Caki2 (cell line): ENCODE measurements around the gene SPARCL1. TPM values are rescaled to one million over a fixed set of nuclear protein-coding genes. Genes with fewer than 3 reads are reported as not detected.
"Not testable (repeated sequence)": the region's sequence is repeated elsewhere in the genome, so short reads cannot be mapped to it uniquely, and the experiment has no call there.

ENCODE experiments used
- DNase-seq: peaks from one replicate; pipeline ENCODE4 v3.0.0-alpha.2; 2015; ENCODE audit warnings: low read depth
- in situ Hi-C: cut with HindIII; loops from 2 replicates; pipeline ENCODE4 v1.10.0; 2016; ENCODE audit warnings: low sequenced_read_pairs, low pct_unique_long_range_greater_than_20kb, mixed read lengths
- total RNA-seq: library from RNA; depleted of rRNA; stranded (reverse); fragments of >200 nt; shearing (Covaris generic); gene quantifications from 2 replicates; pipeline ENCODE4 v1.2.3, GENCODE V29; 2014; ENCODE audit warnings: low replicate concordance; rRNA removed

SPARCL1 gene
- total RNA-seq, result 0.20 and 0.51 TPM in 2 replicates

DNA sequence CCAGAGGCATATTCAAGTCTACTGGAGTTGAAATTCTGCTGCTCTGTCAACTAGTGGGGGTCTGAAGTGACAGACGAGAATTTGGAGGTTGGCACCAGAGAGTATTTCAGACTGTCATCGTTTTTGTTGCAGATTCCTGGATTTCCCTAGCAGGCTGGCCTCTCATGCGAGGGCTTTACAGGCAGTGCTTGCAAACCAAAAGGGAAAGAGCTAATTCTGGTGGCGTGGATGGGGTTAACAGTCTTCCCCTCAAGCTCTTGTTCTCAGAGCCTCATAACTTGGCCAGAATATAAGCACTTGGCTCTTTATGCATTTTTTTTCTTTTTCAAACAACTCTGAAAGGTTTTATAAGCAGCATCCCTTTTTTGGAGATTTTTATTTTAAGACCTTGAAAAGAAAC lies at the start of gene SPARCL1:
Gene SPARCL1 (minus strand): TSS at position 190 of the 400 bp plus-strand sequence. CDS start 29,802 bp downstream, outside the sequence.
- DNase-seq, result no peak
- in situ Hi-C loops, result no loop called here

DNA sequence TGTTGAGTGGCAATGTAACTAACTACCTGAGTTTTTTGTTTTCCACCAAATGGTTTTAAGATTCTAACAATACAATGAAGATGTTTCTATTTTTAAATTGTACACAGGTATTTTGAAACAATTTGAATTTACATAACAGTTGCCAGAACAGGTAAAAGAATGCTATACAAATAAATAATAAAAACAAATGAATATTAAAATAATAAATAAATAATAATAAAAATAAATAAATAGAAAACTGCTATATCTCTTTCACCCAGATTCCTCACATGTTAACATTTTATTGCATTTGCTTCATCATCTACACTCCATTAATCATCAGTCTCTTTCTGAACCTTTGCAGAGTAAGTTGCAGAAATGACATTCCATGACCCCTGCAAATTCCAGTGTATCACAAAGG lies 46.8 kb upstream of the SPARCL1 start:
- DNase-seq, result no peak
- in situ Hi-C loops, result no loop called here

DNA sequence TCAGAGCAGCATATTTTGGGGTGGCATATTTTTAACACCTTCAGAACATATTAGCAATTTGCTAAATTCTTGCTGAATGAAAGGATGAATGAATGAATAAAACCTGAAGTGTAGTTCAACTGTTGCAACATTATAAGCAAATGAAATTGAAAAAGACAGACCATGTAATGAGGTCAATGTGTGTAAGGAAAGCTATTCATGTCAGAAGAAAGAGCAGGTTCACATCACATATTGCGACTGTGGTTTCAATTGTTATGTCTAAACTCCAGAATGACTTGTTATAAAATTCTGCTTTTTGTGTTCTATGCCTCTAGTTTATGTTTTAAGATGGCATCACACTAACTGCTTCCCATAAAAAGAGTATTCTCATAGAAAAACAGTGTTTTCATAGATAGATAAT lies 46.2 kb upstream of the SPARCL1 start:
- in situ Hi-C loops, result no loop called here

DNA sequence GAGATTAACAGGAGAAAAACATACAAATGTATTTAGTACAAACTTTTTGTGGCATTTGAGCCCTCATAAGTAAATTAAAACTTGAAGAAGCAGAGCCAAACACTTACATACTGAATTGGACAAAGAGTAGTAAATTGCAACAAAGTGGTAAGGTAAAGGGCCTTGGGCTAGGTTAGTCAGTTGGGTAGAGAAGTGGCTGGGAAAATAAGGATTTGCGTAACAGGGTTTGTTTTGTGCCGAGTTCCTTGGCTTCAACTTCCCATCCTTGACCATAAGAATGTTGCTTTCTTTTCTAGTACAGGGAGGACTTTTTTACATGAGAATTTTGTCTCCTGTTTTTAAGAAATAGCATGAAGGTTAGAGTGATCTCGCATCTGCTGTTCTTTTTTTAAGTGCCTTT lies 45.8 kb upstream of the SPARCL1 start:
- in situ Hi-C loops, result no loop called here
- DNase-seq, result no peak

More for the DNA sequence above, 46.2 kb upstream of the SPARCL1 start:
- no peak for DNase-seq

DNA sequence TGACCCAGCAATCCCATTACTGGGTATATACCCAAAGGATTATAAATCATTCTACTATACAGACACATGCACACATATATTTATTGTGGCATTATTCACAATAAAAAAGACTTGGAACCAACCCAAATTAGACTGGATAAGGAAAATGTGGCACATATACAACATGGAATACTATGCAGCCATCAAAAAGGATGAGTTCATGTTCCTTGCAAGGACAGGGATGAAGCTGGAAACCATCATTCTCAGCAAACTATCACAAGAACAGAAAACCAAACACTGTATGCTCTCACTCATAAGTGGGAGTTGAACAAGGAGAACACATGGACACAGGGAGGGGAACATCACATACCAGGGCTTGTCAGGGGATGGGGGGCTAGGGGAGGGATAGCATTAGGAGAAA lies 45.2 kb upstream of the SPARCL1 start:
- in situ Hi-C loops, DNase-seq: not testable (repeated sequence)

DNA sequence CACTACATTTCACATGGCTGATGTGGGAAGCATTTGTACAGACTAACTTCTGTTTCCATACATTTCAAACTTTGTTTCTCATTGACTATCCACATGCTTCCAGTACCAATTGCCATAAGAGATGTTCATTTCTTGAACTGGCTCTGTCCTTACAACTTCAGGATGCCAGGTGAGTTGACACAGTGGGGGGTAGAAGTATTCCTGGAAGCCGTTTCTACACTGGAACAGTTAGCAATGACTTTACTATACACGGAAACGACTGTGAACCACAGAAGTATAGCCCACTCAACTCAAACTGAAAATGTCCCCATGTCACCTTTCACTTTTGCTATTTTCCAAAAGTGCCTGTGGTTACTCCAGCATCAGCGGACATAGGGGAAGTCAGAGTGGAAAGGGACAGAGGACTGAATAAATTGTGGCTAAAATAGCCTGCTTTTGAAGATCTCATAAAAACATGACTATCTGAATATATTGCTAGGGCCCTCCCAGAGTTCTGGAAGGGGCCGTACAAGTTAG lies 41.2 kb upstream of the SPARCL1 start:
- no peak for DNase-seq
- in situ Hi-C loops, result no loop called here

DNA sequence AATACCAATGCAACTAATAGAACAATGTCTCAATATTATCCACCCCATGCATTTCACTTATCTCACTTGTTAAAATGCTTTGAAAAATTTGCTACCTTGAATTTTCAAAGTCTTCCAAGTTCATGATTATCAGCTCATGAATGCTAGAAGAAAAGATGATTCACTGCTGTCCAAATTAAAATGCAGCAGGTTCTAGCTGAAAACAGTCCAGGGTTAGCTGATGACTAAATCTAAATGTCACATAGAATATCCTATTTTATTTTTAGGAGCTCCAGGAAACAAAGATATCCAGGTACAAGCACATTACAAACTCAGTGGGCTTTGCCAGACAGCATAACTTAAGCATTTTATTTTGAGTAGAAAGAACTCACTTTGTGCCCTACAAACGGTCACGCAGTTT lies 38.0 kb upstream of the SPARCL1 start:
- in situ Hi-C loops, result no loop called here
- DNase-seq, result no peak

DNA sequence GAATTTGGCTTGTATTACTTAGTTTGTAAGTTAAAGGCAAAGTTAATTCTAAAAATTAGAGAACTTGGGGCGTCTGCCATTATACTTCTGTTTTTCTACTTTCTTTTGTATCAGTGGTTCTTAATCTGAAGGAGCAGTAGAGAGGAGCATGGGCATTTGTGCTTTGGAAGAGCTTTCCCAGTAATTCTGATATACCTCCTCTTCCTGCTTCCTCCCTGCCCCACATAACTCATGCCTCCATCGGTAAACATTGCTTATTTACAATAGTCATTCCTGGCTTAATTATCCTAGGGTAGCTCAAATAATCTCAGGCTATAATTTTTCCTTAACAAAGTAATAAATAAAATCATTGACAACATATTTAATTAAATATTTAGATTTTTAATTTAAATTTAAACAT lies 37.1 kb upstream of the SPARCL1 start:
- in situ Hi-C loops, result no loop called here
- DNase-seq, result no peak

- in situ Hi-C loops, result no loop called here
- DNase-seq, result no peak
These were observed 36.6 kb upstream of the SPARCL1 start for GRCh38 chr4:87565746-87566145.

DNA sequence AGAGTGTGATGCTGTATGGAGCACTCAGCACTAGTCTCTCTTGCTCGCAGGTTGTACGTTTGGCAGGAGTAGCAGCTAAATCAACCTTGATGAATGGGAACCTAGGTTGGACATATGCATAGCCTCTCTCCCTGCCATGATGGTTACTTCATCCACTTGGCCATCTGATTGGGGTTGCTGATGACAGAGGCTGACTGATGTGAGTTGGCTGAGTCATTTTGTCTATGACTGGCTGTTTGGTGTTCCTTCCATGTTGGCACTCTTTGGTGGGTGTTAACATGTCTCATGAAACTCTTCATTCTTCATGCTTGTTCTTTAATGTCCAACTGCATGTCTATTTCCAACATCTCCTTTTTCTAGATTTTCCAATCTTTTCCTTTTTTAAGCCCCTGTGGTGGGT lies 31.6 kb upstream of the SPARCL1 start:
- in situ Hi-C loops, result no loop called here

GRCh38 chr4:87559090-87559837 lies 30.1 kb upstream of the SPARCL1 start:
- in situ Hi-C loops, result no loop called here
- DNase-seq, result no peak

More for the DNA sequence above, 31.6 kb upstream of the SPARCL1 start:
- no peak for DNase-seq

DNA sequence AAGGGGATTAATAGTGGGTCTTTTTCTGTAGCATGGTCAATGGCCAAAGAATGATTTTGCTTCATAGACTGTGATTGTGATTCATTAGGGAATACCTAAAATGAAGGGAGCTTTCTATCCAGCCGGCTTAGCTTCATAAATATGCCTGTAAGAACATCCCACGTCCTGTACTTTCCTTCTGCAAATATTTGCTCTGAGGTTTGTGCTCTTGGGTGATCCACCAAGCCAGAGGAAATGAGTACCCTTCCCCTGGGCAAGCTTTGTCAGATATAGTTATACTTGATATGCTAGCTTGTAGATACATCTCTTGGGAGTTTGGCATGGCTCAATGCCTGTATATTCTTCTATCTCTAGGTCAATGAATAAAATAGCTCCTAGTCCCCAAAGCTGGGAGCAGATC lies 28.2 kb upstream of the SPARCL1 start:
- no peak for DNase-seq
- in situ Hi-C loops, result no loop called here

DNA sequence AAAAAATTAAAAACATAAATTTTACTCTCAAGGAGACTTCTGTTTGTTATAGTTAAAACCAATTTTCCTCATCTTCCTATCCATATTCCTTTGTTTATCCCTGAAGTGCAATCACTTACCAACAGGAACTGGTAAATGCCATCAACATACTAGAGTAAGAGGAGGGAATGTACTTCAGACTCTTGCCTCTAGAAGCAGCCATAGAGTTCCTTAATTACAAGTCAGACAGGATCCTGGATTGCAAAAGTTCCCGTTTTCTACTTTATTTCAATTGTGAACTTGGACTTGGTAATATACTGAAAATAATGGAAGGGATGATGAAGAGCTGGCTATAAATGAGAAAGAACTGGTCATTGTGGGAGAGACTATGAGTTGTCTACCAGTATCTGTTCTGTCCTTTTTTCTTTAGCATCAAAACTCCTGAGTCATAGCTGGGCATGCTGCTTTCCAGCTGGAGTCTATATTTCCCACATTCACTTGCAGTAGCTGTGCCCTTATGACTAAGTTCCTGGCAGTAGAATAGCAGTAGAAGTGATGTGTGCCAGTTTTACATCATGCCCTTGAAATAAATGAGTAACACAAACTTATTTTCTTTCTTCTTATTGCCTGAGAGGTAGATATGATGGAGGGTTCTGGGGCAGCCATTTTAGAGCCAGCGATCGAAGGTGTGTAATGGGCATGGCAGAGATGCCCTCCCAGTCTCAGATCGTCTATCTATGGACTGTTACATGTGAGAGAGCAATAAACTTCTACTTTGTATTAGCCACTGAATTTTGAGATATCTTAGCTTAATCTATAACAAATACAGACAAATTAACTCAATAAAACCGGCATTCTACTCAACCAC lies 26.8 kb upstream of the SPARCL1 start:
- in situ Hi-C loops, result no loop called here
- peak; percentile 69 for DNase-seq

- in situ Hi-C loops, result no loop called here
- DNase-seq, result no peak
These were observed 24.0 kb upstream of the SPARCL1 start for GRCh38 chr4:87553182-87553581.

DNA sequence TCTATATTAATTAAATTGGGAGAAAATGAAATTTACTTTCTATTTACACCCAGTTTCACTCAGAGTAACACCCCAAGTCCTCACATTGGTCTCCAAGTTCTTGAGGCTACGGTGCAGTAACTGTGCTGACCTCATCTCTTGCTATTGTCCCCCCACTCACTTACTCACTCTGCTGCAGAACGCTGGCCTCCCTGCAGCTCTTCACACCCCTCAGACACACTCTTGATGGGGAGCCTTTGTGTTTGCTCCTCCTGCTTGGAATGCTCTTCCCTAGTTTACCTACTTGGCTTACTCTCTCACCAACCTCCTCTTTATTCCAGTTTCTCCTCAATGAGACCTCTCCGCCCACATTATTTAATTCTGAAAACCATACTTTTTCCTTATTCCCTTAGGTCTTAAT lies 22.2 kb upstream of the SPARCL1 start:
- no peak for DNase-seq
- in situ Hi-C loops, result no loop called here

- in situ Hi-C loops, result no loop called here
- DNase-seq, result no peak
These were observed 18.0 kb upstream of the SPARCL1 start for GRCh38 chr4:87547016-87547708.

DNA sequence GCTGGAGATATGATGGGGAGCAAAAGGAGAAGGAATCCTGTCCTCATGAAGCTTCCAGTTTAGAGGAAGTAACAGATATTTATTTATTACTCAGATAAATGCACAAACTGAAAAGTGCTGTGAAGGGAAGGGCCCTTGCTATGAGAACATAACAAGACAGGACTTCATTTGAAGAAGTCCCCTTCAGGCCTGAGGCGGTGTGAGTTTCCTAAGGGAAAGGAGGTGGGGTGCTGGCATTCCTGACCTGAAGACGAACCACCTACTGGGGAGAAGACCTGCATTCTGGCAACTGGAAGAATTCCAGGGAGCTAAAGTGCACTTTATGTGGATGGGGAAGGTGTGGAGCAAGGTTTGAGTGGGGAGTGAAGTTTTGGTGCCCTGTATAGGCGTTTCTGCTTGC lies 15.9 kb upstream of the SPARCL1 start:
- in situ Hi-C loops, result no loop called here
- DNase-seq, result no peak

GRCh38 chr4:87543835-87544461 lies 14.8 kb upstream of the SPARCL1 start:
- DNase-seq, result no peak
- in situ Hi-C loops, result no loop called here
